HG03354 (cell line): Measurements from ENCODE around the gene AZGP1.
"Not testable (repeated sequence)": the region's sequence is repeated elsewhere in the genome, so short reads cannot be mapped to it uniquely, and the experiment has no call there.

ENCODE experiments used
- ATAC-seq: cut with Tn5 transposase; IDR thresholded peaks from one replicate; pipeline ENCODE4 v1.9.1; 2021; ENCODE audit warnings: mild to moderate bottlenecking; ENCODE audit not compliant: unreplicated experiment, poor library complexity, severe bottlenecking

The AZGP1 gene

DNA sequence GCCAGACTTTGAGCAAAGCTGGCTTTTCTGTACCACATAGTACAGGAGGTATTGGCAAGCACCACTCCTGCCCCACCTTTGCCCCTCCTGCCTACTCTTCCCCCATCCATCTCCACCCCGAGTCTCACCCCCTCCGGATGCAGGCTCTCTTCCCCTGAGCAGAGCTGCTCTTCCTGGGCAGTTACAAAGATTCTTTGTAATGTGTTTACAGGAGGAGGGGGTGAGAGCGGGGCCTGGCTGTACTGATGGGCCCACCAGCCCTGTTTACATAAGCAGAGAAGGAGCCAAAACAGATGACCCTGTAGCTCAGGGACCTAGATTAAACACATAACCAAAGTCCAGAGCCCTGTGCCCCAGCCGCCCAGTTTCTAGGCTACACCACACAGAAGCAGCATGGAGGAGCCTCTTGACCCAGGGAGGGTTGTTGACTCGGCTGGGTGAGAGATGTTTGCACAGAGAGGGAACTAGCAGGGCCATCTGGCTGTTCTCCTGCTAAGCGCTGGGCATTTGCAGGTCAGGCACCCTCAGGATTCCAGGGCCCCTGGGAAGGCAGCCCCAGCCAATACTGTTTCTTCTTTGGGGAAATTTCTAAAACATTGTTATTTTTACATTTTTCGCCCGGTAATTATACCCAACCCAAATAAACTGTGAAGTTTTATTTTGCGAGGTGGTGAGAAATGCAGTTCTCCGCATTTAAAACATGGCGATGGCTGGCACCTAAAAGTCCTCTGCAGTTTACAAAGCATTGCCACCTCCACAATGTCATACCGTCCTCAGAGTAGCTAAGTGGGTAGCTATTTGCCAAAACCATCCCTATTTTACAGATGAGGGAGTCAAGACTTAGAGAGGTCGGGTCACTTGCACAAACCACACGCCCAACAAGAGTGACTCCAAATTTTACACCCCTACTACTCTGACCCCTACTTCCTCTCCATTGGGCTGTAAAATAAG lies 28.2 kb upstream of the AZGP1 start:
- ATAC-seq = no peak

DNA sequence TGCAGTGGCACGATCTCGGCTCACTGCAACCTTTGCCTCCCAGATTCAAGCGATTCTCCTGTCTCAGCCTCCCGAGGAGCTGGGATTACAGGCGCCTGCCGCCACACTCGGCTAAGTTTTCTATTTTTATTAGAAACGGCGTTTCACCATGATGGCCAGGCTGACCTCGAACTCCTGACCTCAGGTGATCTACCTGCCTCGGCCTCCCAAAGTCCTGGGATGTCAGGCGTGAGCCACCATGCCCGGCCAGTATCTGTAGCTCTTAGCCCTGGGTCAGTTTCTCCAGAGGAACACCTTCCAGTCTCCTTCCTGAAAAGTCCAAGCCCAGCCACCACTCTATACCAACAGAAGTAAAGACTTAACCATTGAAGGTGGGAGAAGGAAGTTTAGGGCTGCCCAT lies 24.4 kb upstream of the AZGP1 start:
- ATAC-seq = no peak

DNA sequence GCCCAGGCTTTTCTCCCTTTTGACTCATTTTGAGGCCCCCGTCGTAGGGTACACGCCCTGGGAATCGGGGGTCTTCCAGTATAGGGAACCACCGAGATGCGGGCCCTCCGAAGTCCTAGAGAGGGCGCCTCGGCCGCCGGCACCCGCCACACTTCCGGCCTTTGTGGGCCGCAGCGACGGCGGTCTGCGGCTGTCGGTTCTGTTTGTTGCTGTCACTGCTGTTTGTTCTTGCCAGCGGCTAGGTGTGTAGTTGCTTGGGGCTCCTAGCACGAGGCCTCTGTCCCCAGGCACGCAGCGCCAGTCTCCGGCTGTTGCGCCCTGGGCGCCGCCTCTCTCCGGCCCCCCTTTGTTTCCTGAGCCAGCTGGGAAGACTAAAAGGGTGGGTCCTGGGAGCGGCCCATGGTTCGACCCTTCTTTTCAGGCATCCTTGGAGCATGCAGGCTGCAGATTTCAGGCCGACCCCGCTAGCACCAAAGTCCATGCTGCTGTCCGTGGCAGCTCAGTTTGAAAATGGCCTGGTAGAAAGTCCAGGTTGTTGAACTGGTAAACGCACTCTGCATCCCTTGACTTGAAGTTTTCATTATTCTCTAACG lies 21.8 kb upstream of the AZGP1 start:
- no peak for ATAC-seq

DNA sequence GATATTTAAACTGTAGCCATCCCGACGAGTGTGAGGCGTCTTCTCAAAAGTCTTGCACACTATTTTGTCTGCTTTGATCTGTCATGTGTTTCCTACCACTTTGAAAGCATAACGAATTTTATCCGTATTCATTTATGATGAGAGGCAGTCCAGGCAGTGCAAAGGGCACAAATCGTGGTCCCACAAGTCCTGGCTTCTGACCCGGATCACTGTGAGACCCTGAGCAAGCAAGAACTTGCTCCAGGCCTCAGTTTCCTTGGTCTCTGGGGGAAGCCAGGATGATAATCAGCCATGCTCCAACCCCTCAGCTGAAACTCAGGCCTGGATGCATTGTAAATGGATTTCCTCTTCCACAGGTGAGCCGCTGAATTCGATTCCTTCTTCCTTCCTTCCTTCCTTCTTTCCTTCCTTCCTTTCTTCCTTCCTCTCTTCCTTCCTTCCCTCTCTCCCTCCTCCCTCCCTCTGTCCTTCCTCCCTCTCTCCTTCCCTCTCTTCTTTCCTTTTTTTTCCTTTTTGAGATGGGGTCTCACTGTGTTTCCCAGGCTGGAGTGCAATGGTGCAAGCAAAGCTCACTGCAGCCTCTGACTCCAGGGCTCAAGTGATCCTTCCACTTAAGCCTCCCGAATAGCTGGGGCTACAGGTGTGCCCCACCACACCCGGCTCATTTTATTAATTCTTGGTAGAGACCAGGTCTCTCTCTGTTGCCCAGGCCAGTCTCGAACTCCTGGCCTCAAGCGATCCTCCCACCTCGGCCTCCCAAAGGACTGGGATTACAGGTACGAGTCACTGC lies 21.1 kb upstream of the AZGP1 start:
- no peak for ATAC-seq

DNA sequence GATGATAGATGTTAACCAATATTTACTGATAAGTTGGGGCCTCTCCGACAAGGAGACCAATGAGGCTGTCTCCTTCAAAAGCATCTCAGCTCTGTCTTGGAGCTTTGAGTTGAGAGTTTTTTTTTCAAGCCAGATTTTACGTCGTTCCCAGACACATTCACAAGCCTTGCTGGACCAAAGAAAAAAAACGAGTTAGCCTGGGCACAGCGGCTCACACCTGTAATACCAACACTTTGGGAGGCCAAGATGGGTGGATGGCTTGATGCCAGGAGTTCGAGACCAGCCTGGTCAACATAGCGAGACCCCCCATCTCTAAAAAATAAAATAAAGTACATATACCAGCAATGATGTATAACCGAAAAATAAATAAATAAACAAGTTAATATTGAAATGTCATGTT lies 19.0 kb upstream of the AZGP1 start:
- no peak for ATAC-seq

DNA sequence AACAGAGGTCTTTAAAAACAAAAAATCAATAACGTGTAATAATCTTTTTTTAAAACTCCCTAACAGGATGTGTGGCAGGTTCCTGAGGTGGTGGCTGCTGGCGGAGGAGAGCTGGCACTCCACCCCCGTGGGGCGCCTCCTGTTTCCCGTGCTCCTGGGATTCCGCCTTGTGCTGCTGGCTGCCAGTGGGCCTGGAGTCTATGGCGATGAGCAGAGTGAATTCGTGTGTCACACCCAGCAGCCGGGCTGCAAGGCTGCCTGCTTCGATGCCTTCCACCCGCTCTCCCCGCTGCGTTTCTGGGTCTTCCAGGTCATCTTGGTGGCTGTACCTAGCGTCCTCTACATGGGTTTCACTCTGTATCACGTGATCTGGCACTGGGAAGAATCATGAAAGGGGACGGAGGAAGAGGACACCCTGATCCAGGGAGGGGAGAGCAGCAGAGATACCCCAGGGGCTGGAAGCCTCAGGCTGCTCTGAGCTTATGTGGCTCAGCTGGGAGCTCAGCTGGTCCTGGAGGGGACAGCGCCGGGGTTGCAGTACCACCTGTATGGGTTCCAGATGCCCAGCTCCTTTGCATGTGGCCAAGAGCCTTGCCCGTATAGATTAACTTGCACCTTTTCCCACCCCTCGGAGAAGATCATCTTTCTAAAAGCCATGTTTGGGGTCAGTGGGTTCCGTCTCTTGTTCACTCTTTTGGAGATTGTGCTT lies 16.7 kb upstream of the AZGP1 start:
- no peak for ATAC-seq

DNA sequence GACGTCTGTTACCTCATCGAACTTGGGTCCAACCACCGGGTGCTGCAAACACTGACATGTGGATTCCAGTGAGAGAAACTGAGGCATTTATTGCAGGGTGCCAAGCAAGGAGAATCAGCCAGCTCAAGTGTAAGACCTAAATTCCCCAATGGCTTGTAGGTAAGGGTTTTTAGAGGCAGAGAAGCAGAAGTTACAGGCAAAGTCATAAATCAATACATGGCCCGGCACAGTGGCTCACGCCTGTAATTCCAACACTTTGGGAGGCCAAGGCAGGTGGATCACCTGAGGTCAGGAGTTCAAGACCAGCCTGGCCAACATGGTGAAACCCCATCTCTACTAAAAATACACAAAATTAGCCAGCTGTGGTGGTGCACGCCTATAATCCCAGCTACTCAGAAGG lies 15.7 kb upstream of the AZGP1 start:
- ATAC-seq = not testable (repeated sequence)

DNA sequence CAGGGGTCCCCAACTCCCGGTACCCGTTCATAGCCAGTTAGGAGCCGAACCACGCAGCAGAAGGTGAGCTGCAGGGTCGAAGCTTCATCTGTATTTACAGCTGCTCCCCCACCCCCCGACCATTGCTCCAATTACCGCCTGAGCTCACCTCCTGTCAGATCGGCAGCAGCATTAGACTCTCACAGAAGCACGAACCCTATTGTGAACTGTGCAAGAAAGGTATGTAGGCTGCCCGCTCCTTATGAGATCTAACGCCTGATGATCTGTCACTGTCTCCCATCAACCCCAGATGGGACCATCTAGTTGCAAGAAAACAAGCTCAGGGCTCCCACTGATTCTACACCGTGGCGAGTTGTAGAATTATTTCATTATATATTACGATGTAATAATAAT lies 14.6 kb upstream of the AZGP1 start:
- no peak for ATAC-seq

DNA sequence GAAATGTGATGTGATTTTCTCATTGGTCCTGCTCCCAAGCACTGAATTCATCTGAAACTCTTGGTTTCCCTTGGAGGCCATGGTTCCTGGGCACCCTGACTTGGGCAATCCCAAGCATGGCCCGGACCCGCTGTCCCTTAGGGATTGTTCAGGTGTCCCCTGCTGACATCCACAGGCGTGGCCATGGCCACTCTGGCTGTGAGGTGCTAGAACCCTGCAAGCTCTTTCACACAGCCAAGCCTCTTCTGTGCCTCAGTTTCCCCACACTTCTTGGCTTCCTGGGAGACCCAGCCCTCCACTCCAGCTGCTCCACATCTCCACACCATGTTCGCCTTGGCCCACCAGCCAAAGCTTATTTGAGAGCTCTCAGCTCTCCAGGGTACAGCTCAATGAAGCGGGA lies 12.0 kb upstream of the AZGP1 start:
- ATAC-seq = no peak

DNA sequence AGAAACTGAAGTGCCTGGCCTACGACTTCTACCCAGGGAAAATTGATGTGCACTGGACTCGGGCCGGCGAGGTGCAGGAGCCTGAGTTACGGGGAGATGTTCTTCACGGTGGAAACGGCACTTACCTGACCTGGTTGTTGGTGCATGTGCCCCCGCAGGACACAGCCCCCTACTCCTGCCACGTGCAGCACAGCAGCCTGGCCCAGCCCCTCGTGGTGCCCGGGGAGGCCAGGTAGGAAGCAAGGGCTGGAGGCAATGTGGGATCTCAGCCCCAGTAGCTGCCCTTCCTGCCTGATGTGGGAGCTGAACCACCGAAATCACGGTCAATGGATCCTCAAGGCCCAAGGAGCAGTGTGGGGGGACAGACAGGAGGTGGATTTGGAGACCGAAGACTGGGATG lies 11.5 kb upstream of the AZGP1 start:
- not testable (repeated sequence) for ATAC-seq

DNA sequence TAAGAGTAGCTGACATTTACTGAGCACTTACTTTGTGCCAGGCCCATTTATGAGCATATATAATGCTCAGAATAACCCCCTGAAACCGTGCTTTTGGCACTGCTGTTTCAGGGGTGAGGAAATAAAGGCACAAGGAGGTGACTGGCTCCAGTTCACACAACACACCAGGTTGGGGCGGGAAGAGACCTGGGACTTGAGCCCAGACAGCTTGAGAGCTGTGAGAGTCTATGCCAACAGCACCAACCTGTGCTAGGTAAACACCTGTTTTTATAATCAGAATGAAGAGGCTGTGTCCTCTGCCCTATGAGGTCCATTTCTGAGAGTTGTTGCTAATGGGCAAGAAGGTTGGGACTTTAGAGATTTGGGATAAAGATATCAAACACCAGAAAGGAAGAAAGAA lies 8.8 kb upstream of the AZGP1 start:
- ATAC-seq = no peak

DNA sequence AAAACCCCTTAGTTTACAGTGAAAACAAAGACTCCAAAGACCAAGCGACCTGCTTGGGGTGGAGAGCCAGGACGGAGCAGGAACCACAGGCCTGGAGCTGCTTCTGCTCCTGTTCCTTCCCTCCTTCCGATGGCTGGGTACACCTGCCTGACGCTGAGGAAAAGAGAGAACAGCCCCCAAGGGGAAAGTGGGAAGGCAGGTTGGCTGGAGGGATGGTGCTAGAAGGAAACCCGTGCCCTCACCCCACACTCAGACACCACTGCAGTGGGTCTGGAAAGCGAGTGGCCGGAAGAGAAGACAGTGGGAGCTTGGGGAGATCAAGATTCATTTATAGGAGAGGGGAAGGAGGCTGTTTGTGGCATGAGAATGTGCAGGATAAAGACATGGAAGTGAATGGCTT lies 5.2 kb upstream of the AZGP1 start:
- ATAC-seq = not testable (repeated sequence)

DNA sequence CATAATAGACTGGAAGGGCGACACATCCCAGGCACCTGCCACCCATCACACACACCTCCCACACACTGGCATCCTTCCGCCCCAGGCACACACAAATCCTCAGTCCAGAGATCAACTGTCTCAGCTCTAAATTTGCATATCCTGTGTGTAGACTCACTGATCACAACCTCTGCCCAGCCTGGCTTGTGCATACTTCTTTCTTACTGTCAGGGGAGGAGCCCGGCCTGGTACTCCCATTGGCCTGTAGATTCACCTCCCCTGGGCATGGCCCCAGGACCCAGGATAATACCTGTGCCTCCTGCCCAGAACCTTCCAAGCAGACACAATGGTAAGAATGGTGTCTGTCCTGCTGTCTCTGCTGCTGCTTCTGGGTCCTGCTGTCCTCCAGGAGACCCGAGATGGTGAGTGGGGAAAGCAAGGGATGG lies 4.6 kb upstream of the AZGP1 start:
- not testable (repeated sequence) for ATAC-seq

DNA sequence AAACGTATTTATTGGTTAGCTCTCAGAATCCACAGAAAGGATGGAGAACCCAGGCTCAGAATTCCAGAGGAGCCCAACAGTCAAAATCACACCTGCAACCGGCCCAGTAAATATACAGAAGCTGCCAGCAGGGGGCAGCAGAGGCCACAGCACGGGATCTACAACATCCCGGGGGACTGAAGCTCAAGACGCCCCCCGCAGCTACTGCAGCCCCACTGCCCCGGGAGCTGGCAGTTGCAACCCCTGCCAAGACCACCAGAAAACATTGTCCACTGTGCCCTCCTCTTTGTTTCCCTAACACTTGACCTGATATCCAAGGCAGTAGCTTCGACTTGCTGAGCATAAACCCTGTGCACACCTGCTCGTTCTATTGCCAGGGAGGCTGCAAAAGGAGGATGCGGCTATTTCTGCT lies 4.0 kb upstream of the AZGP1 start:
- not testable (repeated sequence) for ATAC-seq

DNA sequence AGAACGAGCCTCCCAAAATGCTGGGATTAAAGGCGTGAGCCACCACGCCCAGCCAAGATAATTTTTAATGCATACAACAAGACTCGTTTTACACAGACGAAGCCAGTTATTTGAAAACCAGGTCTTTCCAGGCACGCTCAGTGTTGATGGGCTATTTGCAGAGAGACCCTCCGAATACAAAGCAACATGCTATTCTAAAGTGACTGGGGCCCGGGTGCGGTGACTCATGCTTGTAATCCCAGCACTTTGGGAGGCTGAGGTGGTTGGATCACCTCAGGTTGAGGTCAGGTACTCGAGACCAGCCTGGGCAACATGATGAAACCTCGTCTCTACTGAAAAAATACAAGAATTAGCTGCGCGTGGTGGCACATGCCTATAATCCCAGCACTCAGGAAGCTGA lies 795 bp upstream of the AZGP1 start:
- ATAC-seq = no peak

DNA sequence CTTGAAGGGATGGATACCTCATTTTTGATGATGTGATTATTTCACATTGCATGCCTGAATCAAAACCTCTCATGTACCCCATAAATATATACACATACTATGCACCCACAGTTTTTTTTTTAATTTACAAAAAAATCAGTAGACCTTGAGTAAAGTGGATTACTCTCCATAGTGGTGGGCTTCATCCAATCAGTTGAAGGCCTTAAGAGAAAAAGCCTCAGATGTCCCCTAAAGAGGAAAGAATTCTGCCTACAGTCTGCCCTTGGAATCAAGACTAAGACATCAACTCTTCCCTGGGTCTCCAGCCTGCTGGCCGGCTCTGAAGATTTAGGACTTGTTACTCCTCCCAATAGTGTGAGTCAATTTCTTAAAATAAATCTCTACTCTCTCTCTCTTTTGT lies 1.1 kb downstream of the AZGP1 start:
- no peak for ATAC-seq

DNA sequence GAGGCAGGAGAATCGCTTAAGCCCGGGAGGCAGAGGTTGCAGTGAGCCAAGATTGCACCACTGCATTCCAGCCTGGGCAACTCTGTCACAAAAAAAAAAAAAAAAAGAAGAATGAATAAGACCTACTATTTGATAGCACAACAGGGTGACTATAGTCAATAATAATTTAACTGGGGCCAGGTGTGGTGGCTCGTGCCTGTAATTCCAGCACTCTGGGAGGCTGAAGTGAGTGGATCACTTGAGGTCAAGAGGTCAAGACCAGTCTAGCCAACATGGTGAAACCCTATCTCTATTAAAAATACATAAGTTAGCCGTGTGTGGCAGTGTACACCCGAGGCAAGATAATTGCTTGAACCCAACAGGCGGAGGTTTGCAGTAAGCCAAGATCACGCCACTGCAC lies 2.0 kb downstream of the AZGP1 start:
- not testable (repeated sequence) for ATAC-seq

DNA sequence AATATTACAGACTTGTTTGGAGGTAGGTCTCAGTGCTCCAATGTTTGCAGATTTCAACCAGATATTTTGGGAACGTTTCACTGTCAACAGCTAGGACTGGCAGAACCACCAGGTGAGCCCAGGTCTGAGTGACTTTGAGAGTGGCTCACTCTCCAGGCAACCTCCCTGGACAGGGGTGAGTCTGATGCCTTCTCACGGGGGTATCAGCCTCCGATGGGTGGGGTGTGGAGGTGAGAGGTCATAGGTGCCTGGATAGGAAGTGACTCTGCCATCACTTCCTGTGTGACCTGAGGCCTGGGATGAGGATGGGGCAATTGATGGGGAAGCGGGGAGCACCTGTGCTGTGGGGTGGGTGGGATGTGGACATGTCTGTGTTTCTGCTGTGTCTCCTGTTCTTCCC lies 4.6 kb downstream of the AZGP1 start:
- ATAC-seq = no peak

DNA sequence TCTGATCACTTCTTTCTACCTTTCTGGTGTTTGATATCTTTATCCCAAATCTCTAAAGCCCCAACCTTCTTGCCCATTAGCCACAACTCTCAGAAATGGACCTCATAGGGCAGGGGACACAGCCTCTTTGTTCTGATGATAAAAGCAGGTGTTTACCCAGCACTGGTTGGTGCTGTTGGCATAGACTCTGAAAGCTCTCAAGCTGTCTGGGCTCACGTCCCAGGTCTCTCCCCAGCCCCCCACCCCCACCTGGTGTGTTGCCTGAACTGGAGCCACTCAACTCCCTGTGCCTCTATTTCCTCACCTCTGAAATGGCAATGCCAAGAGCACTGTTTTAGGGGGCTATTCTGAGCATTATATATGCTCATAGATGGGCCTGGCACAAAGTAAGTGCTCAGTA lies 6.0 kb downstream of the AZGP1 start:
- not testable (repeated sequence) for ATAC-seq

DNA sequence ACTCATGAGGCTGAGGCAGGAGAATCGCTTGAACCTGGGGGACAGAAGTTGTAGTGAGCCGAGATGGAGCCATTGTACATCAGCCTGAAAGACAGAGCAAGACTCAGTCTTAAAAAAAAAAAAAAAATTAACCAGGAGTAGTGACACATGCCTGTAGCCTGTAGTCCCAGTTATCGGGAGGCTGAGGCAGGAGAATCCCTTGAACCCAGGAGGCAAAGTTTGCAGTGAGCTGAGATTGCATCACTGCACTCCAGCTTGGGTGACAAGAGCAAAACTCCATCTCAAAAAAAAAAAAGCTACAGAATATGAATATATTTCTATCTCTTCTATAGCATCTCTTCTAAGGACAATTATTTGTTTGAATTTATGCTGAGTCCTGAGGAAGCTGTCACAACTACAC lies 6.5 kb downstream of the AZGP1 start:
- ATAC-seq = no peak
